GM18505 (cell line): ENCODE measurements around the gene ZC2HC1B.

Experiments
- ATAC-seq: cut with Tn5 transposase; IDR thresholded peaks from one replicate; pipeline ENCODE4 v1.9.1; 2021; ENCODE audit not compliant: unreplicated experiment
- POLR2A ChIP-seq: IDR thresholded peaks from 4 replicates; pipeline ENCODE4 v1.6.1; 2011; ENCODE audit warnings: borderline replicate concordance; ENCODE audit not compliant: insufficient read depth, insufficient read length; ENCODE audit errors: extremely low read depth

ZC2HC1B gene

GRCh38 chr6:143864234-143864633 is at the start of gene ZC2HC1B:
TSS of gene ZC2HC1B (plus strand) at chr6:143864474. CDS start at chr6:143864540, 66 bp downstream.
- TF ChIP-seq POLR2A = no peak
- ATAC-seq = no peak

GRCh38 chr6:143817621-143818020 is 46.7 kb upstream of the ZC2HC1B start:
- no peak for TF ChIP-seq POLR2A
- no peak for ATAC-seq

- TF ChIP-seq POLR2A = no peak
- no peak for ATAC-seq
Observed at GRCh38 chr6:143821359-143821758, 42.9 kb upstream of the ZC2HC1B start.

GRCh38 chr6:143822584-143823024 is 41.7 kb upstream of the ZC2HC1B start:
- ATAC-seq = no peak
- TF ChIP-seq POLR2A = no peak

GRCh38 chr6:143823548-143823947 is 40.7 kb upstream of the ZC2HC1B start:
- no peak for TF ChIP-seq POLR2A
- no peak for ATAC-seq

- ATAC-seq = no peak
- TF ChIP-seq POLR2A = no peak
Observed at GRCh38 chr6:143828572-143828971, 35.7 kb upstream of the ZC2HC1B start.

GRCh38 chr6:143836150-143836549 is 28.1 kb upstream of the ZC2HC1B start:
- ATAC-seq = no peak
- TF ChIP-seq POLR2A = no peak

GRCh38 chr6:143838395-143838794 is 25.9 kb upstream of the ZC2HC1B start:
- no peak for ATAC-seq
- no peak for TF ChIP-seq POLR2A

GRCh38 chr6:143839196-143839595 is 25.1 kb upstream of the ZC2HC1B start:
- no peak for ATAC-seq
- no peak for TF ChIP-seq POLR2A

- no peak for TF ChIP-seq POLR2A
Observed at GRCh38 chr6:143840595-143841265, 23.5 kb upstream of the ZC2HC1B start.

GRCh38 chr6:143842461-143842901 is 21.8 kb upstream of the ZC2HC1B start:
- TF ChIP-seq POLR2A = no peak
- ATAC-seq = no peak

More at GRCh38 chr6:143840595-143841265, 23.5 kb upstream of the ZC2HC1B start:
- no peak for ATAC-seq

- peak; percentile 100 for ATAC-seq
- TF ChIP-seq POLR2A = peak; percentile 90
Observed at GRCh38 chr6:143842902-143843676, 21.2 kb upstream of the ZC2HC1B start, which contains the start of gene LTV1. TSS of gene LTV1 (plus strand) at chr6:143843338. CDS start at chr6:143843478, 140 bp downstream.

- ATAC-seq = peak; percentile 6
- no peak for TF ChIP-seq POLR2A
Observed at GRCh38 chr6:143843677-143843999, 20.6 kb upstream of the ZC2HC1B start.

GRCh38 chr6:143844006-143844405 is 20.3 kb upstream of the ZC2HC1B start:
- no peak for ATAC-seq
- no peak for TF ChIP-seq POLR2A
